OCI-LY1 (cell line): ENCODE measurements around the gene ADRA1B.
A peak's percentile ranks its signal among the peaks of the same experiment; 100 is the strongest.
"Not testable (repeated sequence)": the region's sequence is repeated elsewhere in the genome, so short reads cannot be mapped to it uniquely, and the experiment has no call there.

Experiments
- H2AFZ ChIP-seq: fragments of 200-600 bp; sonication (generic), shearing (Covaris generic); 2 replicates; pipeline ENCODE4 v1.6.0; 2014; ENCODE audit warnings: antibody characterized with exemption, mild to moderate bottlenecking, low read length
- H3F3A ChIP-seq: fragments of 200-600 bp; sonication (generic), shearing (Covaris generic); 2 replicates; pipeline ENCODE4 v1.6.0; 2014; ENCODE audit warnings: mild to moderate bottlenecking, antibody characterized with exemption, low read length, moderate library complexity; ENCODE audit not compliant: insufficient read depth
- H3K27ac ChIP-seq: fragments of 200-600 bp; sonication (generic); 2 replicates; pipeline ENCODE4 v1.5.1; 2014; ENCODE audit warnings: low read length, mixed run types, mild to moderate bottlenecking, low read depth; ENCODE audit not compliant: poor library complexity, severe bottlenecking
- H3K27me3 ChIP-seq: fragments of 200-600 bp; sonication (generic); 2 replicates; pipeline ENCODE4 v1.6.0; 2014; ENCODE audit warnings: antibody characterized with exemption, mild to moderate bottlenecking, low read length, moderate library complexity; ENCODE audit not compliant: insufficient read depth
- H3K36me3 ChIP-seq: fragments of 200-600 bp; sonication (generic); 2 replicates; pipeline ENCODE4 v1.6.1; 2014; ENCODE audit warnings: mild to moderate bottlenecking, antibody characterized with exemption, low read length, moderate library complexity, mixed read lengths; ENCODE audit not compliant: insufficient read depth
- H3K4me1 ChIP-seq: fragments of 200-600 bp; sonication (generic); 2 replicates; pipeline ENCODE4 v1.5.1; 2014; ENCODE audit warnings: mild to moderate bottlenecking, low read length, moderate library complexity; ENCODE audit not compliant: insufficient read depth, severe bottlenecking
- H3K4me2 ChIP-seq: fragments of 200-600 bp; sonication (generic), shearing (Covaris generic); 2 replicates; pipeline ENCODE4 v1.6.1; 2014; ENCODE audit warnings: low read length
- H3K4me3 ChIP-seq: fragments of 200-600 bp; sonication (generic); 2 replicates; pipeline ENCODE4 v1.5.1; 2014; ENCODE audit warnings: low read length, low read depth, mild to moderate bottlenecking, mixed read lengths; ENCODE audit not compliant: poor library complexity, severe bottlenecking
- H3K79me2 ChIP-seq: fragments of 200-600 bp; shearing (Covaris generic); 2 replicates; pipeline ENCODE4 v1.6.1; 2016; ENCODE audit warnings: mixed run types, low read length, mixed read lengths; ENCODE audit not compliant: insufficient read depth
- H3K9ac ChIP-seq: fragments of 200-600 bp; sonication (generic), shearing (Covaris generic); 2 replicates; pipeline ENCODE4 v1.6.1; 2014; ENCODE audit warnings: mild to moderate bottlenecking, low read length, mixed read lengths
- H3K9me2 ChIP-seq: fragments of 200-600 bp; sonication (generic), shearing (Covaris generic); 2 replicates; pipeline ENCODE4 v1.6.1; 2014; ENCODE audit warnings: low read depth, mild to moderate bottlenecking, low read length, mixed read lengths
- H3K9me3 ChIP-seq: fragments of 200-600 bp; shearing (Covaris generic); 2 replicates; pipeline ENCODE4 v1.6.1; 2014; ENCODE audit warnings: low read length, mixed read lengths
- H4K20me1 ChIP-seq: fragments of 200-600 bp; sonication (generic), shearing (Covaris generic); 2 replicates; pipeline ENCODE4 v1.6.0; 2016; ENCODE audit warnings: mild to moderate bottlenecking, low read length; ENCODE audit not compliant: insufficient read depth
- EZH2 ChIP-seq: fragments of 200-600 bp; sonication (generic), shearing (Covaris generic); IDR thresholded peaks from 2 replicates; pipeline ENCODE4 v1.8.0; 2017; ENCODE audit warnings: borderline replicate concordance, mixed run types, mild to moderate bottlenecking, antibody characterized with exemption, low read length, moderate library complexity, mixed read lengths
- TF ChIP-seq, protein P1 (sequence below): fragments of 200-600 bp; sonication (generic), shearing (Covaris generic); IDR thresholded peaks from 2 replicates; pipeline ENCODE4 v1.5.1; 2017; ENCODE audit warnings: mild to moderate bottlenecking, antibody characterized with exemption, low read length, moderate library complexity, mixed read lengths

Gene ADRA1B

DNA sequence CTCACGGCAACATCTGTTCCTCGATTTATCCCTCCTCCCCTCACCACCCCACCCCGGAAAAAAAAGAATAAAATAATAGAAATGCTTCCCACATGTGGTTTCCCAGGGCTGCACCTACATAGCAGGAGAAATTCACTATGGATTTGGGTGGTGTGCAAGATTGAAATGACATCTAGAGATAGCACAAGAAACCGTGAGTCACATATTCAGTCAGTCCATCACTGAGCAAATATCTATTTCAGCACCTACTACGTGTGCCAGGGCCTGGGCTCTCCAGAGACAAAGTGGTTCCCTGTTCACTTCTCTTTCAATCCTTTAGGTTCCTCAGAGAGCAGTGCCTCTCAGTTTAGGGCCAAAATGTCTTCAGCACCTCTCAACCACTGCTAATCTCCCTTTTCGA lies 47.7 kb downstream of the ADRA1B start:
- no peaks in the 10 kb centered on the region for H3K27me3 ChIP-seq
- no peaks in the 10 kb centered on the region for H4K20me1 ChIP-seq
- H3K27ac ChIP-seq = no peak overlapping the region
- no peak overlapping the region for H3K4me2 ChIP-seq
- H3K9ac ChIP-seq = no peak overlapping the region
- no peaks in the 10 kb centered on the region for H3K9me3 ChIP-seq
- no peak overlapping the region for H3K4me3 ChIP-seq
- no peaks in the 10 kb centered on the region for H3K36me3 ChIP-seq
- TF ChIP-seq EZH2 = no peak
- TF ChIP-seq, protein P1, sequence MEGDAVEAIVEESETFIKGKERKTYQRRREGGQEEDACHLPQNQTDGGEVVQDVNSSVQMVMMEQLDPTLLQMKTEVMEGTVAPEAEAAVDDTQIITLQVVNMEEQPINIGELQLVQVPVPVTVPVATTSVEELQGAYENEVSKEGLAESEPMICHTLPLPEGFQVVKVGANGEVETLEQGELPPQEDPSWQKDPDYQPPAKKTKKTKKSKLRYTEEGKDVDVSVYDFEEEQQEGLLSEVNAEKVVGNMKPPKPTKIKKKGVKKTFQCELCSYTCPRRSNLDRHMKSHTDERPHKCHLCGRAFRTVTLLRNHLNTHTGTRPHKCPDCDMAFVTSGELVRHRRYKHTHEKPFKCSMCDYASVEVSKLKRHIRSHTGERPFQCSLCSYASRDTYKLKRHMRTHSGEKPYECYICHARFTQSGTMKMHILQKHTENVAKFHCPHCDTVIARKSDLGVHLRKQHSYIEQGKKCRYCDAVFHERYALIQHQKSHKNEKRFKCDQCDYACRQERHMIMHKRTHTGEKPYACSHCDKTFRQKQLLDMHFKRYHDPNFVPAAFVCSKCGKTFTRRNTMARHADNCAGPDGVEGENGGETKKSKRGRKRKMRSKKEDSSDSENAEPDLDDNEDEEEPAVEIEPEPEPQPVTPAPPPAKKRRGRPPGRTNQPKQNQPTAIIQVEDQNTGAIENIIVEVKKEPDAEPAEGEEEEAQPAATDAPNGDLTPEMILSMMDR = no peak
- H3K9me2 ChIP-seq = no peaks in the 10 kb centered on the region
- no peak overlapping the region for H2AFZ ChIP-seq
- H3K4me1 ChIP-seq = no peaks in the 10 kb centered on the region
- H3F3A ChIP-seq = no peaks in the 10 kb centered on the region
- H3K79me2 ChIP-seq = no peaks in the 10 kb centered on the region

DNA sequence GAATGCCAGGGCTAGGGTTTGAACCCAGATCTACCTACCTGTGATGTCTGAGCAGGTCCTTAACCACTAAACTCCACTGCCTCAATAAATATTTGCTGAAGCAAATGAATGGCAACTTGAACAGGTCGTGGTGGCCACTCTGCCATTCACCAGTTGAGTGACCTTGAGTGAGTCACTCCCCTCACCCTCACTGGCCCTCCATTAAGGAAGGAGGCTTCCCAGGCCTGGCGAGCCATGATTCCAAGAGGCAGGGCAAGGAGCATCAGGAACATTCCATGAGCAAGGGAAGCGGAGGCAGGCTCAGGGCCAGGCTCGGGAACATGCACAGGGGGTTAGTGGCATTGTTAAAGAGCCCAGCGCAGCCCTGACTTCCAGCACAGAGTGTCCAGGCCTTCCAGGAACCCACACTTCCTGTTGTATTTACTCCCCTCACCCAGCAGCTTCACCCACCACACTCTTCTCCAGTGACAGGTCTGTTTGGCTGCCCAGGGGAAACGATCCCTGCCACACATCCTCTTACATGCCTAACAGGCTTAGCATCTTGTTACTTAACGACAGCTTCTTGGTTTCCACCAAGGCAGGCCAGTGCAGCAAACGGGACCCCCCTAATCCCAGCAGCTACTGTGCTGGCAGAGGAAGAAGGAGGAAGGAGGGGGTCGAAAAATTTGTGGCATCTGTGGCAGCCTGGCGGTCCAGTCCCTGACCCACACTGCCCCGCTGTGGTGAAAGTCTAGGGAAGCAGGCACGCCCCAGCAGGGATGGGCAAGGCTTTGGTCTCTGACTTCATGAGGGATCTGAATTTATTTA lies 49.0 kb downstream of the ADRA1B start:
- no peak overlapping the region for H2AFZ ChIP-seq
- no peaks in the 10 kb centered on the region for H4K20me1 ChIP-seq

DNA sequence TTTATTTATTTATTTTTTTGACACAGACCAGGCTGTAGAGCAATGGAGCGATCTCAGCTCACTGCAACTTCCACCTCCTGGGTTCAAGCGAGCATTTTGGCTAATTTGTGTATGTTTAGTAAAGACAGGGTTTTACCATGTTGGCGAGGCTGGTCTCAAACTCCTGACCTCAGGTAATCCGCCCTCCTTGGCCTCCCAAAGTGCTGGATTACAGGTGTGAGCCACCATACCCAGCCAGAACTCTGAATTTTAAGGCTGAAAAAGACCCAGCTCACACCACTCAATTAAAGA lies 49.5 kb downstream of the ADRA1B start:
- not testable (repeated sequence) for H4K20me1 ChIP-seq

More for the DNA sequence above, 49.0 kb downstream of the ADRA1B start:
- Histone ChIP-seq H3K36me3 (no peaks in the 10 kb centered on the region), H3K27ac (no peak overlapping the region), H3K4me3 (no peak overlapping the region), H3K9ac (no peak overlapping the region), H3K9me3 (no peaks in the 10 kb centered on the region), H3K79me2 (no peaks in the 10 kb centered on the region), H3K27me3 (no peaks in the 10 kb centered on the region), H3K4me2 (no peak overlapping the region), H3K9me2 (no peaks in the 10 kb centered on the region), H3K4me1 (no peaks in the 10 kb centered on the region), H3F3A (no peaks in the 10 kb centered on the region)
- TF ChIP-seq EZH2 = no peak
- TF ChIP-seq, protein P1 = peak; percentile 54

DNA sequence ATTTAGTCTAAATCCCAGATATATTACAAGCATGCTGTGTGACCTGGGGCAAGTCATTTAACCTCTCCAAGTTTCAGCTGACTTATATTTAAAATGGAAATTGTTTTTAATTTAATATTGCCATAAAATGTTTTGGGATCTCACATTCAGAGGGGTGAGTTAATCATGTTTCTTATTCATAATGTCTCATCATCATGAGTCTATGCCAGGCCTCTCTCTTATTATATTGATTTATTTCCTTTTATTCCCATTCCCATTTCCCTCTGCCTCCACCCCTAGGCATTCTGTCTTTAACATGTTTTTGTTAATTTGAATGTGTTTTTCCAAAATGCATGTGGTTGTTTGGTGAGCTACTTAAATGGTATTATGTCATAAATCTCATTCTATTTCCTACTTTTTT lies 53.7 kb downstream of the ADRA1B start:
- no peak overlapping the region for H3K4me3 ChIP-seq
- H3K9me3 ChIP-seq = no peaks in the 10 kb centered on the region
- no peak overlapping the region for H2AFZ ChIP-seq
- H3K4me2 ChIP-seq = no peak overlapping the region
- no peak overlapping the region for H3K9ac ChIP-seq
- no peaks in the 10 kb centered on the region for H4K20me1 ChIP-seq
- no peaks in the 10 kb centered on the region for H3K79me2 ChIP-seq
- H3K36me3 ChIP-seq = no peaks in the 10 kb centered on the region
- no peak for TF ChIP-seq EZH2
- TF ChIP-seq, protein P1 = no peak
- no peaks in the 10 kb centered on the region for H3K4me1 ChIP-seq
- H3K27me3 ChIP-seq = no peaks in the 10 kb centered on the region
- no peak overlapping the region for H3K27ac ChIP-seq
- no peaks in the 10 kb centered on the region for H3F3A ChIP-seq
- H3K9me2 ChIP-seq = no peaks in the 10 kb centered on the region

More for the DNA sequence above, 49.5 kb downstream of the ADRA1B start:
- not testable (repeated sequence) for H3K36me3 ChIP-seq, H3K9me3 ChIP-seq, H3K27ac ChIP-seq, H3F3A ChIP-seq, H3K27me3 ChIP-seq, H3K79me2 ChIP-seq, H3K9me2 ChIP-seq, H3K9ac ChIP-seq, H3K4me3 ChIP-seq, H2AFZ ChIP-seq, H3K4me2 ChIP-seq, H3K4me1 ChIP-seq
